NCI-H510A (cell line): Measurements from ENCODE around the gene AP1M2.
"Not testable (repeated sequence)": the region's sequence is repeated elsewhere in the genome, so short reads cannot be mapped to it uniquely, and the experiment has no call there.

Source experiments
- DNase-seq: peaks from one replicate; lab custom pipeline; 2025; lab: John Stamatoyannopoulos, UW

AP1M2 gene

GRCh38 chr19:10538204-10538983 is 48.7 kb downstream of the AP1M2 start:
- DNase-seq = no peak

- no peak for DNase-seq
These were observed 49.4 kb downstream of the AP1M2 start for GRCh38 chr19:10537668-10538067.

- no peak for DNase-seq
These were observed 51.5 kb downstream of the AP1M2 start for GRCh38 chr19:10535613-10536012.

- DNase-seq = no peak
These were observed 53.3 kb downstream of the AP1M2 start for GRCh38 chr19:10533646-10534386.

- DNase-seq = no peak
These were observed 54.7 kb downstream of the AP1M2 start for GRCh38 chr19:10532457-10532856.

GRCh38 chr19:10526887-10527286 is 60.2 kb downstream of the AP1M2 start:
- DNase-seq = not testable (repeated sequence)

- DNase-seq = no peak
These were observed 61.5 kb downstream of the AP1M2 start for GRCh38 chr19:10525636-10526035.

- DNase-seq = no peak
These were observed 63.9 kb downstream of the AP1M2 start for GRCh38 chr19:10523135-10523636.
